Measurements from ENCODE around the gene IFNW1.

DNA sequence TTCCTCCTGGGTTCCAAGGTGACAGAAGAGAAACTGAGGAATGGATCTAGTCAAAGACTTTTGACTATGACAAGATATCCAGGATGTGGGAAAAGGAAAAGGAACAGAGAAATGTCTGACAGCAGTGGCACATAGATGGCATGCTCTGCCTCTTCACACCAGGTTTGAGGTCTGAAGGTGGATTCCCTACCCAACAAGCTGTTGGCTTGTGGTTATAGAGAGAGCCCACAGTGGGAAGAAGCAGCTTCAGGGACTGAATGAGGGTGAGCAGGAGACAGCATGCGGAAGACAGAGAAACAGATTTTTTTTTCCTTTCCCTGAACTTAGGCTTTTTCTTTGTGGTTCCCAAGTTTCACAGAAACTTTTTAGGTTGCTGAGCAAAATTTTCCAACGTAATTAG lies 20.6 kb downstream of the IFNW1 start:
- TF ChIP-seq SIN3A (IDR thresholded peaks at IDR 0.05; ENCODE audit: borderline replicate concordance, insufficient read depth, low read depth, low read length) (no peak), POLR2AphosphoS5 (IDR thresholded peaks at IDR 0.05; ENCODE audit: low read depth, low read length) (no peak)
- TF ChIP-seq, protein P1, sequence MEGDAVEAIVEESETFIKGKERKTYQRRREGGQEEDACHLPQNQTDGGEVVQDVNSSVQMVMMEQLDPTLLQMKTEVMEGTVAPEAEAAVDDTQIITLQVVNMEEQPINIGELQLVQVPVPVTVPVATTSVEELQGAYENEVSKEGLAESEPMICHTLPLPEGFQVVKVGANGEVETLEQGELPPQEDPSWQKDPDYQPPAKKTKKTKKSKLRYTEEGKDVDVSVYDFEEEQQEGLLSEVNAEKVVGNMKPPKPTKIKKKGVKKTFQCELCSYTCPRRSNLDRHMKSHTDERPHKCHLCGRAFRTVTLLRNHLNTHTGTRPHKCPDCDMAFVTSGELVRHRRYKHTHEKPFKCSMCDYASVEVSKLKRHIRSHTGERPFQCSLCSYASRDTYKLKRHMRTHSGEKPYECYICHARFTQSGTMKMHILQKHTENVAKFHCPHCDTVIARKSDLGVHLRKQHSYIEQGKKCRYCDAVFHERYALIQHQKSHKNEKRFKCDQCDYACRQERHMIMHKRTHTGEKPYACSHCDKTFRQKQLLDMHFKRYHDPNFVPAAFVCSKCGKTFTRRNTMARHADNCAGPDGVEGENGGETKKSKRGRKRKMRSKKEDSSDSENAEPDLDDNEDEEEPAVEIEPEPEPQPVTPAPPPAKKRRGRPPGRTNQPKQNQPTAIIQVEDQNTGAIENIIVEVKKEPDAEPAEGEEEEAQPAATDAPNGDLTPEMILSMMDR (IDR thresholded peaks at IDR 0.05): no peak
- TF ChIP-seq, protein P2, sequence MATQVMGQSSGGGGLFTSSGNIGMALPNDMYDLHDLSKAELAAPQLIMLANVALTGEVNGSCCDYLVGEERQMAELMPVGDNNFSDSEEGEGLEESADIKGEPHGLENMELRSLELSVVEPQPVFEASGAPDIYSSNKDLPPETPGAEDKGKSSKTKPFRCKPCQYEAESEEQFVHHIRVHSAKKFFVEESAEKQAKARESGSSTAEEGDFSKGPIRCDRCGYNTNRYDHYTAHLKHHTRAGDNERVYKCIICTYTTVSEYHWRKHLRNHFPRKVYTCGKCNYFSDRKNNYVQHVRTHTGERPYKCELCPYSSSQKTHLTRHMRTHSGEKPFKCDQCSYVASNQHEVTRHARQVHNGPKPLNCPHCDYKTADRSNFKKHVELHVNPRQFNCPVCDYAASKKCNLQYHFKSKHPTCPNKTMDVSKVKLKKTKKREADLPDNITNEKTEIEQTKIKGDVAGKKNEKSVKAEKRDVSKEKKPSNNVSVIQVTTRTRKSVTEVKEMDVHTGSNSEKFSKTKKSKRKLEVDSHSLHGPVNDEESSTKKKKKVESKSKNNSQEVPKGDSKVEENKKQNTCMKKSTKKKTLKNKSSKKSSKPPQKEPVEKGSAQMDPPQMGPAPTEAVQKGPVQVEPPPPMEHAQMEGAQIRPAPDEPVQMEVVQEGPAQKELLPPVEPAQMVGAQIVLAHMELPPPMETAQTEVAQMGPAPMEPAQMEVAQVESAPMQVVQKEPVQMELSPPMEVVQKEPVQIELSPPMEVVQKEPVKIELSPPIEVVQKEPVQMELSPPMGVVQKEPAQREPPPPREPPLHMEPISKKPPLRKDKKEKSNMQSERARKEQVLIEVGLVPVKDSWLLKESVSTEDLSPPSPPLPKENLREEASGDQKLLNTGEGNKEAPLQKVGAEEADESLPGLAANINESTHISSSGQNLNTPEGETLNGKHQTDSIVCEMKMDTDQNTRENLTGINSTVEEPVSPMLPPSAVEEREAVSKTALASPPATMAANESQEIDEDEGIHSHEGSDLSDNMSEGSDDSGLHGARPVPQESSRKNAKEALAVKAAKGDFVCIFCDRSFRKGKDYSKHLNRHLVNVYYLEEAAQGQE (IDR thresholded peaks at IDR 0.05; ENCODE audit: insufficient read depth in 1 of 2, low read depth in 2 of 2, low read length in 1 of 2): no peak
